Raji (cell line): ENCODE results near the gene CBLN3.

ENCODE experiments used
- POLR2A ChIP-seq: IDR thresholded peaks from 2 replicates; pipeline ENCODE4 v1.6.1; 2011; ENCODE audit warnings: low read depth, low read length, control low read depth; ENCODE audit not compliant: insufficient read depth

The CBLN3 gene

GRCh38 chr14:24401810-24402702 lies 27.4 kb downstream of the CBLN3 start:
- no peak for TF ChIP-seq POLR2A

GRCh38 chr14:24399999-24400718 lies 29.3 kb downstream of the CBLN3 start:
- no peak for TF ChIP-seq POLR2A

GRCh38 chr14:24399447-24399822 lies 30.0 kb downstream of the CBLN3 start:
- no peak for TF ChIP-seq POLR2A

DNA sequence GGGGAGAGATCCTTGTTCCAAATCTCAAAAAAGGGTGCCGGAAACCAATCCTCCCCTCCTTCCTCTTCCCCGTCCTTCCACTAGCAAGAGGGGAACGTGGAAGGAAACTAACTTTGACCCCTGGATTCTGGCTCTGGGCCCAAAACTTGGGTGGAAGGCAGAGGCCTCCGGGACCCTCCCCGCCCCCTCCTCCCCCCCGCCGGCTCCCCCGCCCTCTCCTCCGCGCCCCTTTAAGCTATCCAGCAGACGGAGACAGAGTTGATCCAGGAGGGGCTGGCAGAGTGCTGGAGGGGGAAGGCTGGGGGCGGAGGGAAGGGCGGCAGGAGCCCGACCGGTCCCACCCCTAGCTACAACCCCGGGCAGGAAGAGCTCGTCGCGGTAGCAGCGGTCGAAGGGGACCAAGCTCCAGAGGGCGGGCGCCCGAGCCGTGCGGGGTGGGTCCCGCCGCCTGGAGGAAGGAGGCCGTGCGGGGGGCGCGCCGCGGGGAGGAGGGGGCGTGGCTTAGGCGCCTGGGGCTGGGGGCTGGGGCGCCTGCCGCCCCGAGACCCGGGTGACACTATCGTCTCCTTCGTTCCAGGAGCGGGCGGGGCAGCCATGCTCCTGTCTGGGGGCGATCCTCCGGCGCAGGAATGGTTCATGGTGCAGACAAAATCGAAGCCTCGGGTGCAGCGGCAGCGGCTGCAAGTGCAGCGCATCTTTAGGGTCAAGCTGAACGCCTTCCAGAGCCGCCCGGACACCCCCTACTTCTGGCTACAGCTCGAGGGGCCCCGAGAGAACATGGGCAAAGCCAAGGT lies 30.6 kb downstream of the CBLN3 start, which contains the start of gene NYNRIN:
TSS of gene NYNRIN (plus strand) at position 351 of the 794 bp plus-strand sequence. CDS start at position 595, 244 bp downstream.
- no peak for TF ChIP-seq POLR2A

- TF ChIP-seq POLR2A = no peak
These were observed 31.2 kb downstream of the CBLN3 start for GRCh38 chr14:24398293-24398652.

GRCh38 chr14:24397639-24398292 lies 31.7 kb downstream of the CBLN3 start:
- no peak for TF ChIP-seq POLR2A

DNA sequence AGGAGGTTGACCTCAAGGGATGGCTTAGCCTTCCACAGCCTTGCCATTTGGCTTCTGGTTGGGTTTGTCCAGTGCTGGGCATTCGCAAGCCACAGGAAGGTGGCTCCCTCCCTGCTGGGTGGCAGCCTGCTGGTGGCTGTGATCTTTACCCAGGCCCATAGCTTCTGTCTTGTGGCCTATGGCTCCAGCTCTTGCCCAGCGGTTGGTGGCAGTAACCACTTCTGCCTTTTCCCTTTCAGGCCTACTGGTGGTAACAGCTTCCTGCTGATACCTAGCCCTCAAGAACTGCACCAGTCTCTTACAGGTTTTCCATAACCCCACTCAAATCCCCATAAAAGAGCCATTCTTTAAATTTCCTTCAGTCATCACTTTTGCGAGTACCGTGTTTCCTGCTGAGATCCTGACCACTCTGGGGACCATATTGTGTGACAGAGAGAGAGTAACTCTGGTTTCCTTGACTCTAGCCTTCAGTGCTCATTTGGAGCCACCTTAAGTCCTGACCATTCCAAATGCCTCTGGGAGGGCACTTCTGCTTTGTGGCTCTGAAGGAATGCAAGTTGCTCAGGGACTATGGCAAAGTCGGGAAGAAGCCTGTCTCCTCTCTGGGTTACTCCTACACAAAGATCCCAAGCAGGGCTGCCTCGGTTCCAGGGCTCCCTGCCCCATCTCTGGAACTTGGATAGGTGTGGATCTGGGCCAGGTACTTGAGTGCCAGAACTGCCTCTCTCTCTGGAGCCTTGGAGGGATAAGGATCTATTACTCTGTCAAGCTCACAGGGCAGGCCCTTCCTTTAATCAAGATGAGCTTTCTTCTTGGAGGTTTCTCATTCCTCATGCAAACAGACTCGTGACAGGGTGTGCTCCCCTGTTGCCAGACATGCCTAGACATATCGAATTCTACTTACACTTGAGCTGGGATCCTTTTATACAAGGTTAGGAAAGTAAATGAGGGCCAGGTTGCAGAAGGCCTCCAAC lies 33.6 kb downstream of the CBLN3 start:
- no peak for TF ChIP-seq POLR2A

DNA sequence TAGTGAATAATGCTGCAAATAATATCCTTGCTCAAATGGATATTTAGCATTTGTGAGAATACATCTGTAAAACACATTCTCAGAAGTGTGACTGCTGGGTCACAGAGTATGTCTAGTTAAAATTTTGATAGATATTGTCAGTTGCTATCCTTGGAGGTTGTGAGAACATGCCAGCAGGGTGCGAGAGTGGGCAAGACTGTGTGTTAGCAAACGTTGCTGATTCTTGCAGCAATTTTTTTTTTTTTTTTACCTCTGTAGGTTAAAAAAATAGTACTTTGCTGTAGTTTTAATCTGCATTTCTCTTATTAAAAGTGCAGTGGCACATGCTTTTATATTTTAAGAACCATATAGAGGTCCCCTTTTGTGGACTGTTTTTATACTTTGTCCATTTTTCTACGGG lies 35.2 kb downstream of the CBLN3 start:
- TF ChIP-seq POLR2A = no peak

DNA sequence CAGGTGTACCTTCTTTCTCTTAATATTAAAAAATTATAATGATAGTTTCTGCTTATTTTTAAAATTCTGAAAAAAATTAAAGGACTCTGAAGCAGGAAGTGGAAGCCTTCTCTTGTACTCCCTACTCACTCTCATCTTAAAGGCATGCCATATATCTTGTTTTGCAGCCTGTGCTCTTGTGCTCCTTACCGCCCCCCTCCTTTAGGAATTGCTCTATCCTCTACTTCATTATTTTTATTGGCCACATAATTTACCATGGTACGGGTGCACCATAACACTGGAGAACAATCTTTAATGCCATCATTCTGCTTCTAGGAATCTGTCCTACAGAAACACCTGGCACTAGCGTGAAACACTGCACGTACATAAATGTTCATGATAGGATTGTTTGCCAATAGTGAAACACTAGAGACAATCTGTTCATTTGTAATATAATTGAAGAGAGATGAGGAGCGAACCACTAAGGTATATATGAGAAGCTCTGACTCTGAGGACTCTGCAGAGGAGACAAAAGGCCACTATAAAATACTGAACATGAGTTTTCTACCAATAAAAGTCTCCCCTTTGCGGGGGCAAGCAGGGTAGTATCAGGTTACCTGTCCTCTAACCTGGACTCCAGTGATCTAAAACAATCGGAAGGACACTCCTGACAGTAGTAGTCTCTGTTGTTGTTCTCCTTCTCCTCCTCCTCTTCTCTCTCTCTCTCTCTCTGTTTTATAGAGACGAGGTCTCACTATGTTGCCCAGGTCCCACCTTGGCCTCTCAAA lies 37.0 kb downstream of the CBLN3 start:
- no peak for TF ChIP-seq POLR2A

DNA sequence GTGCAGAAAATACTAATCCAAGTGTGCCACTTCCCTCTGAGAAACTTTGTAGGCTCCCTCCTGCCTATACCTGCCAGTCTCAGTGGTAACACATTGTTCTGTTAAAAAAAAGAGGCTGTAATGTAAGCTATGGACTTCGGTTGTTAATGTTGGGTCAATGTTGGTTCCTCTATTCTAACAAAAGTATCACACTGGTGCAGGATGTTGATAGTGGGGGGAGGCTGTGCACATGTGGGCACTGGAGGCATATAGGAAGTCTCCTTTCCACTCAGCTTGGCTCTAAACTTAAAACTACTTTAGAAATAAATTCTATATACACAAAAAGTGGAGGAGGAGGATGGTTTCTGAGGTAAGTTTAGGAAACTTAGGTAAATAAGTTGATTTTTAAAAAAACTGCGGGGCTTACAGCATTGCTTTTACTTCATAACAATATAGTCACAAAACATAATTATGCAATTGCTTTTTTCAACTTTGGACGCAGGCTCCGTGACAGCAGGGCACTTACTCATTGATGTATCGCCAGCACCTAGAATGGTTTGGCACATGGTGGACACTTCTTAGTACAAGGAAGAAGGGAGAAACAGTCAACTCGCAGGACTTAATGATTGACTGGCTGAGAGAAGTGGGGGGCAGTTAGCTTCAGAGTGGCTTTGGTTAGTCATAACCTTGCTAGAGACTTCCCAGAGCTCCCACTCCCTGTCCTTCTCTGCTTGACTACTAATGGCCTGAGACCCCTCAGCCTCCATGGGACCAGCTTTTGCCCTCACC lies 38.6 kb downstream of the CBLN3 start:
- TF ChIP-seq POLR2A = no peak

DNA sequence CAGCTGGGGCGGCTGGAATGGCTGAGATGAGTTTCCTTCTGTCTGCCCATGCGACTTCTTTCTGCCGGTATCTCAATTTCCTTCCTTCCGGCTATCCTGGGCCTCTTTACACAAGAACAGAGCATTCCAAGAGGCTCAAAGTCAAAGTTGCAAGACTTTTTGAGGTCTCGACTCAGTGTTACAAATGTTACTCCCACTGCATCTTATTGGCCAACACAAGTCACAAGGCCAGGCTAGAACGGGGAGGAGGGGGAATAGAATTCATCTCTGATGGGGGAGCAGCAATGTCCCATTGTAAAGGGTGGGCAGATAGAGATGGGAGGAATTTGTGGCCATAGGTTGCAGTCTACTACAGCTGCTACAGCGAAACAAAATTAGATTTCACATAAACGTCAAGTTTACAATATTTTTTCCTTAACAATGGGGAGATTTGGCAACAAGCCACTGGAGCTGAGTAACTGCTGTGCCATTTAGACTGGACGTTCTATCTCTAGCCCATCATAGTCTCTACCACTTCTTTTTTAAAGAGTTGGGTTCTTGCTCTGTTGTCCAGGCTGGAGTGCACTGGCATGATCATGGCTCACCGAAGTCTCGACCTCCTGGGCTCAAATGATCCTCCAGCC lies 40.1 kb downstream of the CBLN3 start:
- no peak for TF ChIP-seq POLR2A
